HPDE6-E6E7 (cell line): ENCODE results near the gene SPTAN1.
A peak's percentile ranks its signal among the peaks of the same experiment; 100 is the strongest.
"Not testable (repeated sequence)": the region's sequence is repeated elsewhere in the genome, so short reads cannot be mapped to it uniquely, and the experiment has no call there.

Experiments used
- DNase-seq: peaks from one replicate; pipeline ENCODE4 v3.0.0; 2011; ENCODE audit warnings: missing footprints; ENCODE audit errors: extremely low spot score

The SPTAN1 gene

GRCh38 chr9:128552744-128553440 lies 505 bp downstream of the SPTAN1 start:
- no peak for DNase-seq

- DNase-seq = no peak
Measured at GRCh38 chr9:128553728-128554127, 1.3 kb downstream of the SPTAN1 start.

GRCh38 chr9:128554155-128554862 lies 1.9 kb downstream of the SPTAN1 start:
- DNase-seq = peak; percentile 54

- DNase-seq = peak; percentile 45
Measured at GRCh38 chr9:128555180-128555721, 2.9 kb downstream of the SPTAN1 start.

GRCh38 chr9:128556276-128556675 lies 3.9 kb downstream of the SPTAN1 start:
- DNase-seq = no peak

- no peak for DNase-seq
Measured at GRCh38 chr9:128556926-128557634, 4.7 kb downstream of the SPTAN1 start.

- peak; percentile 38 for DNase-seq
Measured at GRCh38 chr9:128558431-128559310, 6.3 kb downstream of the SPTAN1 start.

GRCh38 chr9:128565578-128565977 lies 13.2 kb downstream of the SPTAN1 start:
- no peak for DNase-seq

- DNase-seq = no peak
Measured at GRCh38 chr9:128568470-128569078, 16.2 kb downstream of the SPTAN1 start.

- no peak for DNase-seq
Measured at GRCh38 chr9:128575469-128575868, 23.1 kb downstream of the SPTAN1 start.

- DNase-seq = no peak
Measured at GRCh38 chr9:128575916-128576315, 23.5 kb downstream of the SPTAN1 start.

- no peak for DNase-seq
Measured at GRCh38 chr9:128577206-128577605, 24.8 kb downstream of the SPTAN1 start.

- DNase-seq = no peak
Measured at GRCh38 chr9:128579194-128579593, 26.8 kb downstream of the SPTAN1 start.

GRCh38 chr9:128580731-128581130 lies 28.3 kb downstream of the SPTAN1 start:
- no peak for DNase-seq

- DNase-seq = not testable (repeated sequence)
Measured at GRCh38 chr9:128585155-128585554, 32.8 kb downstream of the SPTAN1 start.

- not testable (repeated sequence) for DNase-seq
Measured at GRCh38 chr9:128586934-128587333, 34.5 kb downstream of the SPTAN1 start.

- no peak for DNase-seq
Measured at GRCh38 chr9:128587453-128587852, 35.1 kb downstream of the SPTAN1 start.

- DNase-seq = no peak
Measured at GRCh38 chr9:128588581-128589233, 36.3 kb downstream of the SPTAN1 start.

GRCh38 chr9:128593039-128593438 lies 40.7 kb downstream of the SPTAN1 start:
- DNase-seq = no peak

GRCh38 chr9:128593856-128594255 lies 41.5 kb downstream of the SPTAN1 start:
- no peak for DNase-seq
